ENCODE results near the gene ZC3H10. TPM values are rescaled to one million over a fixed set of nuclear protein-coding genes. Genes with fewer than 3 reads are reported as not detected.

The ZC3H10 gene
- total and polyA plus RNA-seq, 2 donors (not counting 3 experiments of a cell fraction or from before 2014, with no cell fraction given) = 2.6 to 10.1 TPM

DNA sequence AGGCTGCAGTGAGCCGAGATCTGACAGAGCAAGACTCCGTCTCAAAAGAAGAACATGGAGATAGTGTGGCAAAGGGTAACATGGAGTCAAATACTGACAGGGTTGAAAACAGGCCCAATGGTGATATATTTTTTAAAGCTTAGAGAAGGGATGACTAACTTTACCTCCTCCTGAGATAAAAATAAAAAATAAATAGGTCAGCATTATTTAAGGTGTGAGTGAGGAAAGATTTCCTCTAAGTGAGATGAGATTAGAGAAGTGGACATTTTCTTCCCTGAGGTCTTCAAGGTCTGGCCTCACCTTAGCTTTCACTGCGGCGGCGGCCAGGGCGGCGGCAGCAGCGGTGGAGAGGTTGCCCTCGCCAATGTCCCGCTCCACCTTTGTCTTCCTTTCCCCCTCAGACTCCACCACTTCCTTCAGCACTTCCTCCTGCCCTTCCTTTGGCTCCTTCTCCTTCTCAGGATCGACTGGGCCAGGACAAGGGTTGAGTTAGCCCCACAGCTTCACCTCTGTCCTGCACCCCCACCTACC, 51.2 kb downstream of the ZC3H10 start:
- Histone ChIP-seq H3K9me3 (replicated peaks; ENCODE audit: control insufficient read depth, insufficient read depth, low read length) (no peaks in the 10 kb centered on the region), H3K4me2 (ENCODE audit: insufficient read depth, low read length) (no peak overlapping the region), H3K36me3 (ENCODE audit: control insufficient read depth in 2 of 2, extremely low read depth in 1 of 2, insufficient read depth in 2 of 2, low read length in 2 of 2) (peaks cover 17 to 54% of the 10 kb centered on the region in 2 experiments), H3K9ac (replicated peaks; ENCODE audit: extremely low read depth, insufficient read depth, low read length) (no peak overlapping the region), H3K27me3 (ENCODE audit: control insufficient read depth in 2 of 2, insufficient read depth in 2 of 2, low read length in 2 of 2) (no peaks in the 10 kb centered on the region), H2AFZ (ENCODE audit: low read depth, low read length) (no peak overlapping the region), H3K79me2 (ENCODE audit: control insufficient read depth, insufficient read depth, low read length) (no peaks in the 10 kb centered on the region), H3K4me3 (replicated peaks in 1 of 3; ENCODE audit: insufficient read depth in 1 of 3, low read depth in 1 of 3, low read length in 3 of 3) (no peak overlapping the region), H3K27ac (ENCODE audit: insufficient read depth, low read depth, low read length) (no peak overlapping the region), H3K9me1 (replicated peaks; ENCODE audit: control insufficient read depth, extremely low read depth, insufficient read depth, low read length) (no peaks in the 10 kb centered on the region), H4K20me1 (replicated peaks; ENCODE audit: control insufficient read depth, extremely low read depth, insufficient read depth, low read length) (no peaks in the 10 kb centered on the region), H3K4me1 (ENCODE audit: control insufficient read depth, extremely low read depth, insufficient read depth, low read length) (peaks cover 7% of the 10 kb centered on the region)
- peak; percentile 55 for FAIRE-seq
- ChIA-PET POLR2A (interaction anchor here (1.1 to 1.5 kb wide), 2 partner anchors 10 to 27 kb away, joined by 3 to 7 read pairs; no protein-coding TSS in a partner anchor), CTCF (interaction anchor here (1.0 to 2.4 kb wide), 2 partner anchors 20 to 51 kb away, joined by 3 to 6 read pairs; partner anchors contain the start of genes SMARCC2 and ZC3H10)
- DNase-seq (ENCODE audit: low read depth, low spot score) = no peak
- no TSS peak for BruUV-seq (replicated peaks)
- TF ChIP-seq, protein P1, sequence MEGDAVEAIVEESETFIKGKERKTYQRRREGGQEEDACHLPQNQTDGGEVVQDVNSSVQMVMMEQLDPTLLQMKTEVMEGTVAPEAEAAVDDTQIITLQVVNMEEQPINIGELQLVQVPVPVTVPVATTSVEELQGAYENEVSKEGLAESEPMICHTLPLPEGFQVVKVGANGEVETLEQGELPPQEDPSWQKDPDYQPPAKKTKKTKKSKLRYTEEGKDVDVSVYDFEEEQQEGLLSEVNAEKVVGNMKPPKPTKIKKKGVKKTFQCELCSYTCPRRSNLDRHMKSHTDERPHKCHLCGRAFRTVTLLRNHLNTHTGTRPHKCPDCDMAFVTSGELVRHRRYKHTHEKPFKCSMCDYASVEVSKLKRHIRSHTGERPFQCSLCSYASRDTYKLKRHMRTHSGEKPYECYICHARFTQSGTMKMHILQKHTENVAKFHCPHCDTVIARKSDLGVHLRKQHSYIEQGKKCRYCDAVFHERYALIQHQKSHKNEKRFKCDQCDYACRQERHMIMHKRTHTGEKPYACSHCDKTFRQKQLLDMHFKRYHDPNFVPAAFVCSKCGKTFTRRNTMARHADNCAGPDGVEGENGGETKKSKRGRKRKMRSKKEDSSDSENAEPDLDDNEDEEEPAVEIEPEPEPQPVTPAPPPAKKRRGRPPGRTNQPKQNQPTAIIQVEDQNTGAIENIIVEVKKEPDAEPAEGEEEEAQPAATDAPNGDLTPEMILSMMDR (IDR thresholded peaks at IDR 0.05; ENCODE audit: extremely low read depth in 1 of 2, insufficient read depth in 1 of 2, low read depth in 1 of 2, low read length in 2 of 2) = no peak
- dilution Hi-C loops (cut with MboI; ENCODE audit: extremely low pct_ligation_motif_present, low sequenced_read_pairs) (no loop called here), intact Hi-C loops (cut with micrococcal nuclease) (no loop called here)

DNA sequence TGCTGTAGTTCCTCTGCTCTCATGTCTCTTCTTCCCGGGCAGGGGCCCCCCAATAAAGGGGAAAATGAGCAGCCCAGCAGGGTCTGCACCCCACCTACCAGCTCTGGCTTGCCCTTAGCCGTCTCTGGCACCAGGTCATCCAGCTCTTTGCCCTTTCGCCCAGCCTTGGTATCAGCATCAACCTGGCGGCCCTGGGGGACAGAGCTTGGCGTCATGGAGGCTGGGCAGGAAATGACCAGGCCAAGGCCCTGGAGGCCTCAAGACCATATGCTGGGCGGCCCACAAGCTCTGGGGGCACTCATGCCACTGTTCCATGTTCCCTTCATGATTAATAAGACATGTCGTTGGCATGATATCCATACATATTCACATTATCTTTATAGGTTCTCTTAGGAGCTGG, 54.8 kb downstream of the ZC3H10 start:
- intact Hi-C loops (cut with micrococcal nuclease) = no loop called here
- dilution Hi-C loops (cut with MboI; ENCODE audit: extremely low pct_ligation_motif_present, low sequenced_read_pairs) = no loop called here
- no peaks in the 10 kb centered on the region for H3K9me1 ChIP-seq (replicated peaks; ENCODE audit: control insufficient read depth, extremely low read depth, insufficient read depth, low read length)
- H2AFZ ChIP-seq (ENCODE audit: low read depth, low read length) = no peak overlapping the region
- no TSS peak for BruUV-seq (replicated peaks)
- no peak for DNase-seq (ENCODE audit: low read depth, low spot score)
- H3K9me3 ChIP-seq (replicated peaks; ENCODE audit: control insufficient read depth, insufficient read depth, low read length) = no peaks in the 10 kb centered on the region
- TF ChIP-seq JUN (IDR thresholded peaks at IDR 0.05; ENCODE audit: borderline replicate concordance, insufficient read depth, insufficient read length, low read depth) (no peak), GATA2 (IDR thresholded peaks at IDR 0.05; ENCODE audit: insufficient read depth, insufficient read length, low read depth, low read length) (no peak), MYC (IDR thresholded peaks at IDR 0.05; ENCODE audit: low read depth, low read length) (no peak), EZH2 (IDR thresholded peaks at IDR 0.05; ENCODE audit: borderline replicate concordance, low read depth, low read length, severe bottlenecking) (no peak), FOS (IDR thresholded peaks at IDR 0.05; ENCODE audit: borderline replicate concordance, insufficient read depth, low read length) (no peak), POLR2A (IDR thresholded peaks at IDR 0.05; ENCODE audit: low read depth, low read length) (no peak), POLR2AphosphoS5 (IDR thresholded peaks at IDR 0.05; ENCODE audit: insufficient read depth, low read depth, low read length) (no peak)
- TF ChIP-seq, protein P2, sequence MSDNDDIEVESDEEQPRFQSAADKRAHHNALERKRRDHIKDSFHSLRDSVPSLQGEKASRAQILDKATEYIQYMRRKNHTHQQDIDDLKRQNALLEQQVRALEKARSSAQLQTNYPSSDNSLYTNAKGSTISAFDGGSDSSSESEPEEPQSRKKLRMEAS (IDR thresholded peaks at IDR 0.05; ENCODE audit: insufficient read depth, insufficient read length) = no peak
- TF ChIP-seq, protein P1 (IDR thresholded peaks at IDR 0.05; ENCODE audit: extremely low read depth in 1 of 2, insufficient read depth in 1 of 2, low read depth in 1 of 2, low read length in 2 of 2) = no peak
- ChIA-PET POLR2A (no interaction called here), CTCF (interaction anchor here (1.0 to 1.6 kb wide), 2 partner anchors 17 to 53 kb away, joined by 3 to 7 read pairs; partner anchors contain the start of gene SMARCC2)
- peaks cover 18 to 53% of the 10 kb centered on the region in 2 experiments for H3K36me3 ChIP-seq (ENCODE audit: control insufficient read depth in 2 of 2, extremely low read depth in 1 of 2, insufficient read depth in 2 of 2, low read length in 2 of 2)
- no peaks in the 10 kb centered on the region for H4K20me1 ChIP-seq (replicated peaks; ENCODE audit: control insufficient read depth, extremely low read depth, insufficient read depth, low read length)
- H3K4me1 ChIP-seq (ENCODE audit: control insufficient read depth, extremely low read depth, insufficient read depth, low read length) = peaks cover 7% of the 10 kb centered on the region
- no peak overlapping the region for H3K4me3 ChIP-seq (replicated peaks in 1 of 3; ENCODE audit: insufficient read depth in 1 of 3, low read depth in 1 of 3, low read length in 3 of 3)
- no peak for FAIRE-seq
- no peaks in the 10 kb centered on the region for H3K27me3 ChIP-seq (ENCODE audit: control insufficient read depth in 2 of 2, insufficient read depth in 2 of 2, low read length in 2 of 2)
- H3K27ac ChIP-seq (ENCODE audit: insufficient read depth, low read depth, low read length) = no peak overlapping the region
- H3K79me2 ChIP-seq (ENCODE audit: control insufficient read depth, insufficient read depth, low read length) = no peaks in the 10 kb centered on the region
- H3K9ac ChIP-seq (replicated peaks; ENCODE audit: extremely low read depth, insufficient read depth, low read length) = no peak overlapping the region
- no peak overlapping the region for H3K4me2 ChIP-seq (ENCODE audit: insufficient read depth, low read length)

Measured in endothelial cell of umbilical vein (primary cell).